Measurements from ENCODE around the gene TCEAL1. TPM values are rescaled to one million over a fixed set of nuclear protein-coding genes. Genes with fewer than 3 reads are reported as not detected.

The TCEAL1 gene
- total RNA-seq, 1 experiment from 2014 or later: 4.9 TPM

DNA sequence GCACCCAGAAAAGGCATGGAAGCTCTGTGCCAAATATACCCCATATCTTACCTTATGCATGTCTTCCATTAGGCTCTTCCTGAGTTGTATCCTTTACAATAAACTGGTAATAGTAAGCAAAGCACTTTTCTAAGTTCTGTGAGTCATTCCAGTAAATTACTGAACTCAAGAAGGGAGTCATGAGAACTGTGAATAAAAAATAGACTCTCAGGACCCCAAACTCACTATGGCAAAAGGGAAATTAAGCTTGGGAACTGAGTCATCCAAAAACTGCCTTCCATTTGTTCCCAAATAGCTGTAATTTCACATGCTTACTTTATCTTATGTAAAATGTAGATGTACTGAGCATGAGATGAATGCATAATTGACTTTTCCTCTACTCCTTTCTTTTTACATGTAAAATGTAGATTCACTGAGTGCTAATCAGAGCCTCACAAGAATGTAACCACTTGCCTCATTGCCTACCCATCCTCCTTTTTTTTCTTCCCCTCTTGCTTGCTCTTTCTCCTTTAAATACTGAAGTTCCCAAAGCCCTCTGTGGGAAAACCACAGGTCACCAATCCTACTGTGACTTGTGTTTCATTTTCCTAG, 12.9 kb upstream of the TCEAL1 start:
- POLR2A ChIA-PET: no interaction called here
- no peak for TF ChIP-seq RELA (CRISPR knock-in tag; IDR thresholded peaks at IDR 0.05; ENCODE audit: borderline replicate concordance)
- TF ChIP-seq ZNF396 (CRISPR knock-in tag; IDR thresholded peaks at IDR 0.05; ENCODE audit: borderline replicate concordance): no peak
- TF ChIP-seq, protein P1, sequence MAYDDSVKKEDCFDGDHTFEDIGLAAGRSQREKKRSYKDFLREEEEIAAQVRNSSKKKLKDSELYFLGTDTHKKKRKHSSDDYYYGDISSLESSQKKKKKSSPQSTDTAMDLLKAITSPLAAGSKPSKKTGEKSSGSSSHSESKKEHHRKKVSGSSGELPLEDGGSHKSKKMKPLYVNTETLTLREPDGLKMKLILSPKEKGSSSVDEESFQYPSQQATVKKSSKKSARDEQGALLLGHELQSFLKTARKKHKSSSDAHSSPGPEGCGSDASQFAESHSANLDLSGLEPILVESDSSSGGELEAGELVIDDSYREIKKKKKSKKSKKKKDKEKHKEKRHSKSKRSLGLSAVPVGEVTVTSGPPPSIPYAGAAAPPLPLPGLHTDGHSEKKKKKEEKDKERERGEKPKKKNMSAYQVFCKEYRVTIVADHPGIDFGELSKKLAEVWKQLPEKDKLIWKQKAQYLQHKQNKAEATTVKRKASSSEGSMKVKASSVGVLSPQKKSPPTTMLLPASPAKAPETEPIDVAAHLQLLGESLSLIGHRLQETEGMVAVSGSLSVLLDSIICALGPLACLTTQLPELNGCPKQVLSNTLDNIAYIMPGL (CRISPR knock-in tag; IDR thresholded peaks at IDR 0.05): no peak
- H3K27ac Mint-ChIP-seq: no peak overlapping the region; the same call in 1 of the 2 replicates
- DNase-seq (ENCODE audit: low spot score) (no peak), ATAC-seq (no peak)
- no peaks in the 10 kb centered on the region for H3K9me3 Mint-ChIP-seq
- no peak overlapping the region; the same call in 1 of the 2 replicates for H3K4me3 Mint-ChIP-seq
- peaks cover 22% of the 10 kb centered on the region for H3K4me1 Mint-ChIP-seq
- H3K27me3 Mint-ChIP-seq (ENCODE audit: low read depth): no peaks in the 10 kb centered on the region
- CTCF ChIA-PET: interaction anchor here (1.0 kb wide), 1 partner anchor 14 kb away, joined by 5 read pairs; no protein-coding TSS in a partner anchor
- 0 out of 2 replicates have a peak, but pooled peaks cover 4% of the 10 kb centered on the region for H3K36me3 Mint-ChIP-seq

DNA sequence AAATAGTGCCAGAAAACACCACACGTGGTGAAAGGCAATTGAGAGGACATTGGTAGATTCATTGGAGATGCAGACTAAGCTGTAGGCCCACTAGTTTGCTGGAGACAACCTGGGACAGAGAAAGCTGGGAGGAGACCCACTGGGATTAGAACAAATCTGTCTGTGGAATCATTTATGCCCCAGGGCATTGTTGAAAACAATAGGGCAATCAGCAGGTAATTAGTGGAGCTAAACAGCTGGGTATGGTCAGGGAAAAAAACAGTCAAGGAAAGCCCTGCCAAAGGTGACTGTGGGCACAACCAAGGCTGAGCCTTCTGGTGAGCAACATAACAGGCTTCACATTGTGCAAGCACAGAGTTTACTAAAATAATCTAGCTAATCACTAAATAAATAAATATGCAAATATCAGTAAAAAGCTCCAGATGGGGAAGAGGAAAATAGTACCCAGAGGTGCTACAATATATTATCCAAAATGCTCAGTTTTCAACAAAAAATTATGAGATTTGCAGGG, 12.0 kb upstream of the TCEAL1 start:
- Mint-ChIP-seq H3K27ac (no peak overlapping the region), H3K36me3 (0 out of 2 replicates have a peak, but pooled peaks cover 4% of the 10 kb centered on the region)
- POLR2A ChIA-PET: no interaction called here

DNA sequence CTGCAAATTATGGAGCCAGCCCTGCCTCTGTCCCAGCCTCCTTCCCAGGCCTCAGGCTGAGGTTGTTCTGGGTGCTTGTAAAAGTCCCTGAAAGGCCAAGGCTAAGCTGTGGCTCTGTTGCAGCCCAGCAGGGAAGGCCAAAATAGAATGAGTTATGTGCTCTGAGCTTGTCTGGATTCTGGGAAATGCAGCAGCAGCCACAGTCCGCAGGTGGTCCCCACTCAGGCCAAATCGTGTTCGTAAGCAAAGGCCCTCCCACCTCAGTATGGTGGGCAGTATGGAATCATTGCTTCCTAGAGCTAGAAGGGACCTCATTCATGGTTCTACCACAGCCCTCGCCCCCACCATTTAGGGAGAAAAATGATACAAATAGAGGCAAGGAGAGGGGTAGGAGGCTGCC, 4.7 kb upstream of the TCEAL1 start:
- Mint-ChIP-seq H3K36me3 (no peaks in the 10 kb centered on the region), H3K27me3 (ENCODE audit: low read depth) (no peaks in the 10 kb centered on the region), H3K27ac (no peak overlapping the region), H3K4me3 (no peak overlapping the region), H3K9me3 (no peaks in the 10 kb centered on the region), H3K4me1 (peaks cover 8% of the 10 kb centered on the region)
- DNase-seq (ENCODE audit: low spot score): no peak
- ChIA-PET CTCF (interaction anchor here (1.1 kb wide), 1 partner anchor 87 kb away, joined by 3 read pairs; no protein-coding TSS in a partner anchor), POLR2A (no interaction called here)
- peak; percentile 12; the same call in 1 of the 2 replicates for ATAC-seq
- TF ChIP-seq, protein P2, sequence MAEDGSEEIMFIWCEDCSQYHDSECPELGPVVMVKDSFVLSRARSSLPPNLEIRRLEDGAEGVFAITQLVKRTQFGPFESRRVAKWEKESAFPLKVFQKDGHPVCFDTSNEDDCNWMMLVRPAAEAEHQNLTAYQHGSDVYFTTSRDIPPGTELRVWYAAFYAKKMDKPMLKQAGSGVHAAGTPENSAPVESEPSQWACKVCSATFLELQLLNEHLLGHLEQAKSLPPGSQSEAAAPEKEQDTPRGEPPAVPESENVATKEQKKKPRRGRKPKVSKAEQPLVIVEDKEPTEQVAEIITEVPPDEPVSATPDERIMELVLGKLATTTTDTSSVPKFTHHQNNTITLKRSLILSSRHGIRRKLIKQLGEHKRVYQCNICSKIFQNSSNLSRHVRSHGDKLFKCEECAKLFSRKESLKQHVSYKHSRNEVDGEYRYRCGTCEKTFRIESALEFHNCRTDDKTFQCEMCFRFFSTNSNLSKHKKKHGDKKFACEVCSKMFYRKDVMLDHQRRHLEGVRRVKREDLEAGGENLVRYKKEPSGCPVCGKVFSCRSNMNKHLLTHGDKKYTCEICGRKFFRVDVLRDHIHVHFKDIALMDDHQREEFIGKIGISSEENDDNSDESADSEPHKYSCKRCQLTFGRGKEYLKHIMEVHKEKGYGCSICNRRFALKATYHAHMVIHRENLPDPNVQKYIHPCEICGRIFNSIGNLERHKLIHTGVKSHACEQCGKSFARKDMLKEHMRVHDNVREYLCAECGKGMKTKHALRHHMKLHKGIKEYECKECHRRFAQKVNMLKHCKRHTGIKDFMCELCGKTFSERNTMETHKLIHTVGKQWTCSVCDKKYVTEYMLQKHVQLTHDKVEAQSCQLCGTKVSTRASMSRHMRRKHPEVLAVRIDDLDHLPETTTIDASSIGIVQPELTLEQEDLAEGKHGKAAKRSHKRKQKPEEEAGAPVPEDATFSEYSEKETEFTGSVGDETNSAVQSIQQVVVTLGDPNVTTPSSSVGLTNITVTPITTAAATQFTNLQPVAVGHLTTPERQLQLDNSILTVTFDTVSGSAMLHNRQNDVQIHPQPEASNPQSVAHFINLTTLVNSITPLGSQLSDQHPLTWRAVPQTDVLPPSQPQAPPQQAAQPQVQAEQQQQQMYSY (CRISPR knock-in tag; IDR thresholded peaks at IDR 0.05): no peak
- TF ChIP-seq, protein P3, sequence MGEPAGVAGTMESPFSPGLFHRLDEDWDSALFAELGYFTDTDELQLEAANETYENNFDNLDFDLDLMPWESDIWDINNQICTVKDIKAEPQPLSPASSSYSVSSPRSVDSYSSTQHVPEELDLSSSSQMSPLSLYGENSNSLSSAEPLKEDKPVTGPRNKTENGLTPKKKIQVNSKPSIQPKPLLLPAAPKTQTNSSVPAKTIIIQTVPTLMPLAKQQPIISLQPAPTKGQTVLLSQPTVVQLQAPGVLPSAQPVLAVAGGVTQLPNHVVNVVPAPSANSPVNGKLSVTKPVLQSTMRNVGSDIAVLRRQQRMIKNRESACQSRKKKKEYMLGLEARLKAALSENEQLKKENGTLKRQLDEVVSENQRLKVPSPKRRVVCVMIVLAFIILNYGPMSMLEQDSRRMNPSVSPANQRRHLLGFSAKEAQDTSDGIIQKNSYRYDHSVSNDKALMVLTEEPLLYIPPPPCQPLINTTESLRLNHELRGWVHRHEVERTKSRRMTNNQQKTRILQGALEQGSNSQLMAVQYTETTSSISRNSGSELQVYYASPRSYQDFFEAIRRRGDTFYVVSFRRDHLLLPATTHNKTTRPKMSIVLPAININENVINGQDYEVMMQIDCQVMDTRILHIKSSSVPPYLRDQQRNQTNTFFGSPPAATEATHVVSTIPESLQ (CRISPR knock-in tag; IDR thresholded peaks at IDR 0.05): no peak
- TF ChIP-seq, protein P4, sequence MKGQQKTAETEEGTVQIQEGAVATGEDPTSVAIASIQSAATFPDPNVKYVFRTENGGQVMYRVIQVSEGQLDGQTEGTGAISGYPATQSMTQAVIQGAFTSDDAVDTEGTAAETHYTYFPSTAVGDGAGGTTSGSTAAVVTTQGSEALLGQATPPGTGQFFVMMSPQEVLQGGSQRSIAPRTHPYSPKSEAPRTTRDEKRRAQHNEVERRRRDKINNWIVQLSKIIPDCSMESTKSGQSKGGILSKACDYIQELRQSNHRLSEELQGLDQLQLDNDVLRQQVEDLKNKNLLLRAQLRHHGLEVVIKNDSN (CRISPR knock-in tag; IDR thresholded peaks at IDR 0.05): no peak
- no peak for TF ChIP-seq IRF2 (CRISPR knock-in tag; IDR thresholded peaks at IDR 0.05; ENCODE audit: borderline replicate concordance, low read depth)
- TF ChIP-seq, protein P5, sequence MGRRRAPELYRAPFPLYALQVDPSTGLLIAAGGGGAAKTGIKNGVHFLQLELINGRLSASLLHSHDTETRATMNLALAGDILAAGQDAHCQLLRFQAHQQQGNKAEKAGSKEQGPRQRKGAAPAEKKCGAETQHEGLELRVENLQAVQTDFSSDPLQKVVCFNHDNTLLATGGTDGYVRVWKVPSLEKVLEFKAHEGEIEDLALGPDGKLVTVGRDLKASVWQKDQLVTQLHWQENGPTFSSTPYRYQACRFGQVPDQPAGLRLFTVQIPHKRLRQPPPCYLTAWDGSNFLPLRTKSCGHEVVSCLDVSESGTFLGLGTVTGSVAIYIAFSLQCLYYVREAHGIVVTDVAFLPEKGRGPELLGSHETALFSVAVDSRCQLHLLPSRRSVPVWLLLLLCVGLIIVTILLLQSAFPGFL (CRISPR knock-in tag; IDR thresholded peaks at IDR 0.05; ENCODE audit: borderline replicate concordance): no peak
- no peak for TF ChIP-seq SMAD4 (CRISPR knock-in tag; IDR thresholded peaks at IDR 0.05)
- TF ChIP-seq SP1 (CRISPR knock-in tag; conservative IDR thresholded peaks at IDR 0.05): no peak
- no peak for TF ChIP-seq NR2C2 (CRISPR knock-in tag; IDR thresholded peaks at IDR 0.05)
- TF ChIP-seq ATF1 (CRISPR knock-in tag; IDR thresholded peaks at IDR 0.05): no peak
- no peak for TF ChIP-seq JUN (CRISPR knock-in tag; IDR thresholded peaks at IDR 0.05)
- no peak for TF ChIP-seq CBFB (CRISPR knock-in tag; IDR thresholded peaks at IDR 0.05; ENCODE audit: low read depth)
- no peak for TF ChIP-seq NFE2L1 (CRISPR knock-in tag; IDR thresholded peaks at IDR 0.05)
- no peak for TF ChIP-seq ZNF423 (CRISPR knock-in tag; IDR thresholded peaks at IDR 0.05)

More for the DNA sequence above, 12.0 kb upstream of the TCEAL1 start:
- Mint-ChIP-seq H3K27me3 (ENCODE audit: low read depth) (no peaks in the 10 kb centered on the region), H3K4me1 (peaks cover 22% of the 10 kb centered on the region), H3K4me3 (no peak overlapping the region), H3K9me3 (no peaks in the 10 kb centered on the region)
- ATAC-seq: no peak
- DNase-seq (ENCODE audit: low spot score): no peak
- CTCF ChIA-PET: interaction anchor here (1.4 kb wide), 1 partner anchor 13 kb away, joined by 6 read pairs; no protein-coding TSS in a partner anchor
- TF ChIP-seq TCF7 (CRISPR knock-in tag; IDR thresholded peaks at IDR 0.05; ENCODE audit: low read depth) (no peak), IRF2 (CRISPR knock-in tag; IDR thresholded peaks at IDR 0.05; ENCODE audit: borderline replicate concordance, low read depth) (no peak), JAZF1 (CRISPR knock-in tag; IDR thresholded peaks at IDR 0.05) (no peak), SOX15 (CRISPR knock-in tag; IDR thresholded peaks at IDR 0.05) (no peak), JUN (CRISPR knock-in tag; IDR thresholded peaks at IDR 0.05) (no peak), HMGA2 (CRISPR knock-in tag; IDR thresholded peaks at IDR 0.05) (no peak), ELF4 (CRISPR knock-in tag; IDR thresholded peaks at IDR 0.05; ENCODE audit: low read depth) (no peak)
- TF ChIP-seq, protein P6, sequence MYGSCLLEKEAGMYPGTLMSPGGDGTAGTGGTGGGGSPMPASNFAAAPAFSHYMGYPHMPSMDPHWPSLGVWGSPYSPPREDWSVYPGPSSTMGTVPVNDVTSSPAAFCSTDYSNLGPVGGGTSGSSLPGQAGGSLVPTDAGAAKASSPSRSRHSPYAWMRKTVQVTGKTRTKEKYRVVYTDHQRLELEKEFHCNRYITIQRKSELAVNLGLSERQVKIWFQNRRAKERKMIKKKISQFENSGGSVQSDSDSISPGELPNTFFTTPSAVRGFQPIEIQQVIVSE (CRISPR knock-in tag; IDR thresholded peaks at IDR 0.05; ENCODE audit: borderline replicate concordance): no peak
